A172 (cell line): ENCODE measurements around the gene PARD6G. TPM values are rescaled to one million over a fixed set of nuclear protein-coding genes. Genes with fewer than 3 reads are reported as not detected.
A peak's percentile ranks its signal among the peaks of the same experiment; 100 is the strongest.

ENCODE experiments used
- DNase-seq: peaks from one replicate; pipeline ENCODE4 v3.0.0-alpha.2; 2015; ENCODE audit warnings: low spot score
- total RNA-seq: library from RNA; depleted of rRNA; stranded (reverse); fragments of >200 nt; shearing (Covaris generic); gene quantifications from 2 replicates; pipeline ENCODE4 v1.2.3, GENCODE V29; 2014

Gene PARD6G
- total RNA-seq, 1 experiment from 2014 or later, result 8.8 TPM

- DNase-seq, result no peak
These were observed 100.3 kb downstream of the PARD6G start for GRCh38 chr18:80147037-80147417.

GRCh38 chr18:80145196-80145804 is 102.0 kb downstream of the PARD6G start:
- DNase-seq, result no peak

- DNase-seq, result no peak
These were observed 103.4 kb downstream of the PARD6G start for GRCh38 chr18:80143881-80144280.

- no peak for DNase-seq
These were observed 106.8 kb downstream of the PARD6G start for GRCh38 chr18:80140455-80140985.

- DNase-seq, result no peak
These were observed 109.3 kb downstream of the PARD6G start for GRCh38 chr18:80137976-80138375.

GRCh38 chr18:80137137-80137536 is 110.2 kb downstream of the PARD6G start:
- no peak for DNase-seq

GRCh38 chr18:80136679-80137078 is 110.6 kb downstream of the PARD6G start:
- DNase-seq, result no peak

GRCh38 chr18:80135136-80135535 is 112.2 kb downstream of the PARD6G start:
- no peak for DNase-seq

GRCh38 chr18:80133124-80133523 is 114.2 kb downstream of the PARD6G start:
- no peak for DNase-seq

GRCh38 chr18:80132180-80132812 is 115.0 kb downstream of the PARD6G start:
- DNase-seq, result no peak

- no peak for DNase-seq
These were observed 116.8 kb downstream of the PARD6G start for GRCh38 chr18:80130555-80130954.

GRCh38 chr18:80129672-80130367 is 117.5 kb downstream of the PARD6G start:
- DNase-seq, result no peak

GRCh38 chr18:80127635-80128034 is 119.7 kb downstream of the PARD6G start:
- no peak for DNase-seq

- no peak for DNase-seq
These were observed 120.5 kb downstream of the PARD6G start for GRCh38 chr18:80126797-80127196.

GRCh38 chr18:80124131-80124530 is 123.2 kb downstream of the PARD6G start:
- no peak for DNase-seq

- no peak for DNase-seq
These were observed 126.4 kb downstream of the PARD6G start for GRCh38 chr18:80120932-80121331.

GRCh38 chr18:80119111-80119510 is 128.2 kb downstream of the PARD6G start:
- DNase-seq, result no peak

- DNase-seq, result no peak
These were observed 132.3 kb downstream of the PARD6G start for GRCh38 chr18:80115035-80115434.

GRCh38 chr18:80112624-80113248 is 134.6 kb downstream of the PARD6G start:
- DNase-seq, result no peak

GRCh38 chr18:80109676-80110078 is 137.6 kb downstream of the PARD6G start:
- peak; percentile 12 for DNase-seq

GRCh38 chr18:80108739-80109675 is 138.3 kb downstream of the PARD6G start, which contains the start of gene ADNP2:
Gene ADNP2, plus strand, starts transcription at chr18:80109262. Its CDS starts 8,281 bp downstream, at chr18:80117543.
- DNase-seq, result peak; percentile 94
